ENCODE measurements around the gene SAT1. TPM values are rescaled to one million over a fixed set of nuclear protein-coding genes. Genes with fewer than 3 reads are reported as not detected.

Gene SAT1
- total and polyA plus RNA-seq, 2 of the 13 experiments (the other 11 are each of a cell fraction or from before 2014, with no cell fraction given) = 216 to 1,243 TPM

DNA sequence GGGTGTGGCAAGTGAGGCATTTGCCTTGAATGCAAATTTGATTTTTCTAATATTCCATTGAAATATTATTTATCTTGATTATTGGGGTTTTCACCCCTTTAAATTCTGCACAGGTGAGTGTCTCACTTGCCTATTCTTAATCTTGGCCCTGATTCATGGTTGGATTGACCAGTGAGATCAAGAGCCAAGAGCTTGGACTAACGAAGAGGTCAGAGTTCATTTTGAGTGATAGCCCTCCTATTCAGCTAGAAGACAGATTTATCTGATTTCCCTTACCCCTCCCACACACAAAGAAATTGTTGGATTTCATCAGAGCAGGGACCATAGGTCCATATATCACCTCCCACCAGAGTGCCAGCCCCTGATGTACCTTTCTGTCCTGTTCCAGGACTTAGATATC is 28.3 kb upstream of the SAT1 start:
- H3K9me3 ChIP-seq (ENCODE audit: low read length) = no peaks in the 10 kb centered on the region
- no peaks in the 10 kb centered on the region for H3K27me3 ChIP-seq (ENCODE audit: control insufficient read depth in 1 of 2, insufficient read depth in 2 of 2, low read length in 2 of 2)
- POLR2A ChIA-PET = no interaction called here
- WGBS (ENCODE audit: low lambda C conversion rate) = 83% methylated on average over 1 of the region's 1 CpG
- H2AFZ ChIP-seq (ENCODE audit: low read length) = no peak overlapping the region
- intact Hi-C loops (cut with micrococcal nuclease; ENCODE audit: unreplicated experiment) = no loop called here
- in situ Hi-C loops (cut with HindIII; ENCODE audit: extremely low pct_ligation_motif_present, low pct_unique_long_range_greater_than_20kb) = loop anchor here (5.0 kb wide), 1 partner anchor 148 kb away; no protein-coding TSS in a partner anchor
- H3K4me2 ChIP-seq (ENCODE audit: low read depth, low read length) = no peak overlapping the region
- no peaks in the 10 kb centered on the region for H3K4me1 ChIP-seq (ENCODE audit: insufficient read depth, low read length)
- no peak for DNase-seq (ENCODE audit: low spot score)
- CTCF ChIA-PET (ENCODE audit: low intra/inter-chr PET ratio, low total read pairs) = interaction anchor here (3.9 kb wide), 1 partner anchor 148 kb away, joined by 50 read pairs; no protein-coding TSS in a partner anchor
- no TSS peak for BruUV-seq (replicated peaks)
- no peaks in the 10 kb centered on the region for H4K20me1 ChIP-seq (ENCODE audit: insufficient read depth, low read length)
- no peaks in the 10 kb centered on the region for H3K79me2 ChIP-seq (ENCODE audit: insufficient read depth, low read length)
- no peak overlapping the region for H3K4me3 ChIP-seq (replicated peaks in 1 of 3; ENCODE audit: insufficient read depth in 1 of 3, low read depth in 2 of 3, low read length in 3 of 3)
- no peaks in the 10 kb centered on the region for H3K36me3 ChIP-seq (replicated peaks in 1 of 2; ENCODE audit: control insufficient read depth in 1 of 2, insufficient read depth in 2 of 2, low read length in 2 of 2)
- no peak for ATAC-seq
- no peak overlapping the region for H3K27ac ChIP-seq (ENCODE audit: extremely low read length, insufficient read depth, low read length)
- no peak for FAIRE-seq
- no peak overlapping the region for H3K9ac ChIP-seq (ENCODE audit: insufficient read depth, low read depth, low read length)
- TF ChIP-seq, protein P1, sequence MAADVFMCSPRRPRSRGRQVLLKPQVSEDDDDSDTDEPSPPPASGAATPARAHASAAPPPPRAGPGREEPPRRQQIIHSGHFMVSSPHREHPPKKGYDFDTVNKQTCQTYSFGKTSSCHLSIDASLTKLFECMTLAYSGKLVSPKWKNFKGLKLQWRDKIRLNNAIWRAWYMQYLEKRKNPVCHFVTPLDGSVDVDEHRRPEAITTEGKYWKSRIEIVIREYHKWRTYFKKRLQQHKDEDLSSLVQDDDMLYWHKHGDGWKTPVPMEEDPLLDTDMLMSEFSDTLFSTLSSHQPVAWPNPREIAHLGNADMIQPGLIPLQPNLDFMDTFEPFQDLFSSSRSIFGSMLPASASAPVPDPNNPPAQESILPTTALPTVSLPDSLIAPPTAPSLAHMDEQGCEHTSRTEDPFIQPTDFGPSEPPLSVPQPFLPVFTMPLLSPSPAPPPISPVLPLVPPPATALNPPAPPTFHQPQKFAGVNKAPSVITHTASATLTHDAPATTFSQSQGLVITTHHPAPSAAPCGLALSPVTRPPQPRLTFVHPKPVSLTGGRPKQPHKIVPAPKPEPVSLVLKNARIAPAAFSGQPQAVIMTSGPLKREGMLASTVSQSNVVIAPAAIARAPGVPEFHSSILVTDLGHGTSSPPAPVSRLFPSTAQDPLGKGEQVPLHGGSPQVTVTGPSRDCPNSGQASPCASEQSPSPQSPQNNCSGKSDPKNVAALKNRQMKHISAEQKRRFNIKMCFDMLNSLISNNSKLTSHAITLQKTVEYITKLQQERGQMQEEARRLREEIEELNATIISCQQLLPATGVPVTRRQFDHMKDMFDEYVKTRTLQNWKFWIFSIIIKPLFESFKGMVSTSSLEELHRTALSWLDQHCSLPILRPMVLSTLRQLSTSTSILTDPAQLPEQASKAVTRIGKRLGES (CRISPR knock-in tag; IDR thresholded peaks at IDR 0.05; ENCODE audit: borderline replicate concordance) = no peak
- TF ChIP-seq, protein P2, sequence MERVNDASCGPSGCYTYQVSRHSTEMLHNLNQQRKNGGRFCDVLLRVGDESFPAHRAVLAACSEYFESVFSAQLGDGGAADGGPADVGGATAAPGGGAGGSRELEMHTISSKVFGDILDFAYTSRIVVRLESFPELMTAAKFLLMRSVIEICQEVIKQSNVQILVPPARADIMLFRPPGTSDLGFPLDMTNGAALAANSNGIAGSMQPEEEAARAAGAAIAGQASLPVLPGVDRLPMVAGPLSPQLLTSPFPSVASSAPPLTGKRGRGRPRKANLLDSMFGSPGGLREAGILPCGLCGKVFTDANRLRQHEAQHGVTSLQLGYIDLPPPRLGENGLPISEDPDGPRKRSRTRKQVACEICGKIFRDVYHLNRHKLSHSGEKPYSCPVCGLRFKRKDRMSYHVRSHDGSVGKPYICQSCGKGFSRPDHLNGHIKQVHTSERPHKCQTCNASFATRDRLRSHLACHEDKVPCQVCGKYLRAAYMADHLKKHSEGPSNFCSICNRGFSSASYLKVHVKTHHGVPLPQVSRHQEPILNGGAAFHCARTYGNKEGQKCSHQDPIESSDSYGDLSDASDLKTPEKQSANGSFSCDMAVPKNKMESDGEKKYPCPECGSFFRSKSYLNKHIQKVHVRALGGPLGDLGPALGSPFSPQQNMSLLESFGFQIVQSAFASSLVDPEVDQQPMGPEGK (CRISPR knock-in tag; IDR thresholded peaks at IDR 0.05) = no peak
- TF ChIP-seq HMGA1 (CRISPR knock-in tag; conservative IDR thresholded peaks at IDR 0.05) (no peak), ZNF460 (CRISPR knock-in tag; IDR thresholded peaks at IDR 0.05; ENCODE audit: borderline replicate concordance) (no peak), RXRA (CRISPR knock-in tag; IDR thresholded peaks at IDR 0.05) (no peak), ZNF446 (CRISPR knock-in tag; IDR thresholded peaks at IDR 0.05) (no peak), SMYD3 (CRISPR knock-in tag; IDR thresholded peaks at IDR 0.05) (no peak), ZNF776 (CRISPR knock-in tag; IDR thresholded peaks at IDR 0.05) (no peak)
- TF ChIP-seq, protein P3, sequence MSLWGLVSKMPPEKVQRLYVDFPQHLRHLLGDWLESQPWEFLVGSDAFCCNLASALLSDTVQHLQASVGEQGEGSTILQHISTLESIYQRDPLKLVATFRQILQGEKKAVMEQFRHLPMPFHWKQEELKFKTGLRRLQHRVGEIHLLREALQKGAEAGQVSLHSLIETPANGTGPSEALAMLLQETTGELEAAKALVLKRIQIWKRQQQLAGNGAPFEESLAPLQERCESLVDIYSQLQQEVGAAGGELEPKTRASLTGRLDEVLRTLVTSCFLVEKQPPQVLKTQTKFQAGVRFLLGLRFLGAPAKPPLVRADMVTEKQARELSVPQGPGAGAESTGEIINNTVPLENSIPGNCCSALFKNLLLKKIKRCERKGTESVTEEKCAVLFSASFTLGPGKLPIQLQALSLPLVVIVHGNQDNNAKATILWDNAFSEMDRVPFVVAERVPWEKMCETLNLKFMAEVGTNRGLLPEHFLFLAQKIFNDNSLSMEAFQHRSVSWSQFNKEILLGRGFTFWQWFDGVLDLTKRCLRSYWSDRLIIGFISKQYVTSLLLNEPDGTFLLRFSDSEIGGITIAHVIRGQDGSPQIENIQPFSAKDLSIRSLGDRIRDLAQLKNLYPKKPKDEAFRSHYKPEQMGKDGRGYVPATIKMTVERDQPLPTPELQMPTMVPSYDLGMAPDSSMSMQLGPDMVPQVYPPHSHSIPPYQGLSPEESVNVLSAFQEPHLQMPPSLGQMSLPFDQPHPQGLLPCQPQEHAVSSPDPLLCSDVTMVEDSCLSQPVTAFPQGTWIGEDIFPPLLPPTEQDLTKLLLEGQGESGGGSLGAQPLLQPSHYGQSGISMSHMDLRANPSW (CRISPR knock-in tag; IDR thresholded peaks at IDR 0.05; ENCODE audit: borderline replicate concordance) = no peak

All from HepG2 (cell line).